Putamen (tissue), 1 donor: ENCODE data around the gene RANBP17.

Experiments used
- DNase-seq: peaks from one replicate; pipeline ENCODE4 v3.0.0-alpha.2; 2016; ENCODE audit warnings: low spot score

Gene RANBP17

DNA sequence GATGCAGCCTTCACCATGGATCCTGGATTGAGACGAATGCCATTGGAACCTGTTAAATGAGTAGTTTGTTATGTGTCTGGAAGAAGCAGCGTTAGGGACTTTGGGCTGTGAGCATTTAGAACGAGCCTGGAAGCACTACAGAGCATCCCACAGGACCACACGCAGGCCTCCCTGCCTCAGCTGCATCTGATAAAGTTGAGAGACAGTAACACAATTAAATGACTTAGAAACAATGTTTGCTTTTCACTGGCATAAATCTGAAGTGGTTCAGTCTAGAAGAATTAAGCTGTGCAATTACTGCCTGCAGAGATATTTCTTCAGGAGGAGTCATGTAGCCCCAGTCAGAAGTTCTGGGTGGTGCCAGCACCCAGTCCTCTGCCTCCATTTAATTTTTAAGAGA is 437.4 kb downstream of the RANBP17 start:
- DNase-seq: no peak

DNA sequence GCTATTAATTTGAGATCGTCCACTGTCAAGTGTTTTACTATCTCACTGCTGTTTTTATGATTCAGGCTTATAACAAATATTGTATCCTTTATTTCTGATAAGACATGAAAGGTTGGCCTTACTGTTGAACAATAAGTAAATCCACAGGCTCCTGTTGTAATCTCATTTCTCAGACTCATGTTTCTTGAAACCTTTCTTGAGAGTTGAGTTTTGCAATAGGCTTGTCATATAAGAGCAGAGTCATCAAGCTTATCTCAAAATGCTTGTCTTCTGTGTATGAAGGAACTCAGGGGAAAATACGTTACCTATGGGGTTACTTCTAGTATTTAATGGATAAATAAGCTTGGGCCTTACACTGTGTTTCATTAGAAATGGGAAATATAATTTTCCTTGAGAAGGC is 438.0 kb downstream of the RANBP17 start:
- no peak for DNase-seq

DNA sequence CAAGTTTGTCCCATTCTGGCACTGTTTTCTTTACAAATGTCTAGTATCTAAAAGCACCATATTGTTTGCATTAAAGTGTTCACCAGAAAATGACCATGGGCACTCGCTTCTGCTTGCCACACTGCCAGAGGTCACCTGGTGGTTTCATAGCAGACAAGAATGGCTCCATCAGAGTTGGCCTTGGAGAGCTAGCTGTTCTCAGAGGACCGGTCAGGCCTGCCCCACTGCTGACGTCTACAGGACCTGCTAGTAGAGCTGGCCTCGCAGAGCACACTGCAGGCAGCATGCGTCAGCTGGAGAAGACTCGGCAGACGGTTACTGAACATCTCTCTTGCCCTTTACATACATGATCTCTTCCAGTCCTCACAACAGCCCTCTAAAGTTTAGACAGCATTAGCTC is 438.5 kb downstream of the RANBP17 start:
- DNase-seq: no peak

DNA sequence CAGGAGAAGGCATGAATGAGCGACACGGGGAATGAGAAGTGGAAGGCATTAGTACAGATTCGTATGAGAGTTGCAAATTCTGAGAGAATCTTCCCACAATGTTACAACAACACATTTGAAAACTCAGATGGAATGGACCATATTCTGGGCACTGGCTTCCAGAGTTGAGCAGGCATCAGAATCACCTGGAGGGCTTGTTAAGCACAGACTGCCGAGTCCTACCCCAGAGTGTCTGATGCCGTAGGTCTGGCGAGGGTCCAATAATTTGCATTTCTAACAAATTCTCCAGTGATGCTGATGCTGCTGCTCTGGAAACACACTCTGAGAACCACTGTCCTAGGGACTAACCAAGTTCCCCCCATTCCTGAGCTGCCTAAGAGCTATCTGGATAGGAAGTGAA is 444.3 kb downstream of the RANBP17 start:
- no peak for DNase-seq

DNA sequence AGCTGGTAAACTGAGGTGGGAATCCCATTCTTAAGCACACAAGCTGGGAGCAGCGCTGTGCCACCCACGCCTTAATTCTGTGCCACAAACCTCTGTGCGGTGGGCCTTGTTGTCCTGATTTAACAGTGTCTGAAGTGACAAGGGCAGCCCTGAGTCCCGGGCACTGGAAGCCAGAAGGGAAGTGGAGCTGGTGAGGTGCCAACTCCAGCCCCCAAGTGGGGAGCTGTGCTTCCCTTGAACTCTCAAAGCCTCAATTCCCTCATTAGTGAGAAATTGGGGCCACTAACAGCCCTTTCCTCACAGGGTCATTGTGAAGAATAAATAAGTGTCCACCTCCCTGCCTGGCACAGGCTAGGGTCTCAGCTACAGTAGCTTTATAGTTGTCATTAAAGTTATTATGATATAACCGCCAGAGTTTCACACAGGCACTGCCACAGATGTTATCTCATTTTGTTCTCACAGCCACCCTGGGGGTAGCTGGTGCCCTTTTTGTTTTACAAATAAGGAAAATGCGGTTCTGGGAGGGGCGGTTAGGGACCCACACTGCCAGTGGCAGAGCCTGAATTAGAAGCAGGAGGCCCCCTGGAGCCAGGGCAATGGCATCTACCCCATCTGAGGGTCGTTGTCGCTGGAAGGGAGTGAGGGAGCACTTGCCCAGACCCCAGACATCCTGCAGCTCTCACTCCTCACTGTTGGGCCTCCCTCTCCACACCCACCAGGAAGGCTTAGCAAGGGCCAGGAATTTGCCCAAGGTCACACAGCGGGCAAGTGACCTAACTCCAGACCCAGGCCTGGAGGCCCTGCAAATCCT is 445.2 kb downstream of the RANBP17 start:
- no peak for DNase-seq

DNA sequence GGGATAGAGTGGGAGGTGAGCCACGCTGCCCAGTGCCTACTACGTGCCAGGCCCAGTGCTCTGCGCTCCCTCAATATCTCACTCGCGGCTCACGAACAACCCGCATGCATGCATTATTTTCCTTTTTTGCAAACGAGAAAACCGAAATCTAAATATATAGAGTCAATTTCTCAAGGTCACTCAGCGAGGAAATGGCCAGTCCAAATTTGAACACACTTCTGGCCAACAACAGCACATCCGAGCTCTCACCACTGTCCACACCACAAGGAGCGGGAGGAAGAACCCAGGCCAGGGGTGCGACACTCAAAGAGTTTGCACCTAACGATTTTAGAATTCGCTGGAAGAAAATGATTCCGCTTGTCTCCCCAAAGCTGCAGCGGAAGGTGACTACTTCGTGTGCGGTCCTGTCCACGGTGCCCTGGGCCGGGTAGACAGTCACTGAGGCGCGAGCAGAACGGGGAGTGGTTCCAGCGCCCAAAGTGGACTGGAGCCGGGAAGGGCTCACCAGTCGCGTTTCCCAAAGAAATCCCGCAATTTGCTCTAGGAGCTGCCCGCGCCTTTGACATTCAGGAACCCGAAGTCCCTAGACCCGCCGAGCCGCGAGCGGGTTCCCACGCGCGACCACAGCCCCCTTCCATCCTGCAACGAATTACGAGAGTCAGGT is 446.1 kb downstream of the RANBP17 start:
- DNase-seq: no peak

DNA sequence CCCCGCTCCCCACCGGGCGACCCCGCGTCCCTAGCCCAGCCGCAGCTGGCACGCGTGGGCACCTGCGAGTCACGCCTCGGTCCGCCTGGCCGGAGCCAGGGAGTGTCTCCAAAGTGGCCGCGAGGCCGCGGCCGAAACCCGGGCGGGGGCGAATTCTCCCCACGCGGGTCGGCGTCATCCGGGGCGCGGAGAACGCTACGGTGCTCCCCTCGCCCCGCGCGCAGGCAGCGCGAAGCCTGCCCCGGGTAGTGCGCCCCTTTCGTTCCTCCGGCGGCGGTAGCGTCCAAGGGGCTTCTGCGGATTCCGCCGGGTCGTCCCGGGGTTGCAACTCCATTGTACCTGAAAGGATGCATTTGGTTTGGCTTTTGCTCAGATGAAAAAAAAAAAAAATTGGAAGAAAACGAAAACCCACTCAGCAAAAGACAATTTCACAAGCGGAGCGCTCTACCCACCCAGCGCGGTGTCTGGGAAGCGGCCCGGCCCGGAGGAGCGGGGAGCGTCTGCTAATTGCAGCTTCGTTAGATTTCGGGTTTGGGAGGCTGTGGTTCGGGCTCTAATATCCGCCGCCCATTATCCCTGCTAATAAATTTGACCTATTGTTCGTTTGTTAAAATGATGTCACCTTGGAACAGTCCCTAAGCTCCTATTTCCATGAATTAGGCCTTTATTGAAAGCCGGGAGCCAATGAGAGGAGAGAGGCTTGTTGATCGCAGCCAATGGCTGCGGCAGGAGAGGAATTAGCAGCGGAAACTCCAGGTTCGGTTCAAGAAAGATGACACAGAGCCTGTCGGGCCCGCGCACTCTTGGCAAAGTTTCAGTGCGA is 446.8 kb downstream of the RANBP17 start, which contains the start of gene TLX3:
TSS of gene TLX3 (plus strand) at position 796 of the 823 bp plus-strand sequence. CDS start 118 bp downstream, outside the sequence.
- DNase-seq: no peak

DNA sequence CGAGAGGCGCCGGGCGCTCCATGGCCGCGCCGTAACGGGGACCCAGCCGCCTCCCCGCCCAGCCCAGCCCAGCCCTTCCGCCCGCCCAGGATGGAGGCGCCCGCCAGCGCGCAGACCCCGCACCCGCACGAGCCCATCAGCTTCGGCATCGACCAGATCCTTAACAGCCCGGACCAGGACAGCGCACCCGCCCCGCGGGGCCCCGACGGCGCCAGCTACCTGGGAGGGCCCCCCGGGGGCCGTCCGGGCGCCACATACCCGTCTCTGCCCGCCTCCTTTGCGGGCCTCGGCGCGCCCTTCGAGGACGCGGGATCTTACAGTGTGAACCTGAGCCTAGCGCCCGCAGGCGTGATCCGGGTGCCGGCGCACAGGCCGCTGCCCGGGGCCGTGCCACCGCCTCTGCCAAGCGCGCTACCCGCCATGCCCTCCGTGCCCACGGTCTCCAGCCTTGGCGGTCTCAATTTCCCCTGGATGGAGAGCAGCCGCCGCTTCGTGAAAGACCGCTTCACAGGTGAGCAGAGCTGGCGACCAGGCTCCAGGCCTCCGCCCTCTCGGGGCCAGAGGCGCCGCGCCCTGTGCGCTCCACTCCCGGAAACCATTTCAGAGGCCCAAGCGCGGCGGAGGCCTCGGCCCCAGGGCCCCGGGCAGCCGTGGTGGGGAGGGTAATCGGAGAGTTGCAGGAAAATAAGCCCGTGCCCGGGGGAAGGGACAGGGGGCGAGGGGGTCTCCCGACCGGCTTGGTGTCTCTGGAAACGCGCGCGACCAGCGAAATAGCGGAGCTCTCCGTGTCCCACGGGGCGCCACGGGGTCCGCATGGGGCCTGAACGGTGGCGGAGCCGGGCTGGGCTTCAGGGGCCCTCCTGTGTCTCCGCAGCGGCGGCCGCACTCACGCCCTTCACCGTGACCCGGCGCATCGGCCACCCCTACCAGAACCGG is 447.7 kb downstream of the RANBP17 start:
- no peak for DNase-seq

DNA sequence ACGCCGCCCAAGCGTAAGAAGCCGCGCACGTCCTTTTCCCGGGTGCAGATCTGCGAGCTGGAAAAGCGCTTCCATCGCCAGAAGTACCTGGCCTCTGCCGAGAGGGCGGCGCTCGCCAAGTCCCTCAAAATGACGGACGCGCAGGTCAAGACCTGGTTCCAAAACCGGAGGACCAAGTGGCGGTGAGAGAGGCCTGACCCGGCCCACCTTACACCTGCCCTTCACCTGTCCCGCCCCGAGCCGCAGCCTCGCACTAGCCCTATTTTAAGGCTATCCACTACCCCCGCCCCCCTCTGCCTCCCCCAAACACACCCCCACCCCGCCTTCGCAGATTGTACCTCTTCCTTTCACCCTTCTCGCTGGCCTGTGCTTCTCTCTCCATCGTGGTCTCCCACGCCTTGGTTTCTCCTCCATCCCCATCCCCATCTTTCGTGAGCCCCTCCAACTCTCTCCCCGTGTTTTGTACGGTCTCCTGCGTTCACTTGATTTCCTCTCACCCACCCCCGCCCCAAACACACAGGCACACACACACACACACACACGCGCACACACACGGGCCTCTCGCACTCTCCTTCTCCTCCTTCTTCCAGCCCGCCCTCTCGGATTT is 448.5 kb downstream of the RANBP17 start:
- DNase-seq: no peak

DNA sequence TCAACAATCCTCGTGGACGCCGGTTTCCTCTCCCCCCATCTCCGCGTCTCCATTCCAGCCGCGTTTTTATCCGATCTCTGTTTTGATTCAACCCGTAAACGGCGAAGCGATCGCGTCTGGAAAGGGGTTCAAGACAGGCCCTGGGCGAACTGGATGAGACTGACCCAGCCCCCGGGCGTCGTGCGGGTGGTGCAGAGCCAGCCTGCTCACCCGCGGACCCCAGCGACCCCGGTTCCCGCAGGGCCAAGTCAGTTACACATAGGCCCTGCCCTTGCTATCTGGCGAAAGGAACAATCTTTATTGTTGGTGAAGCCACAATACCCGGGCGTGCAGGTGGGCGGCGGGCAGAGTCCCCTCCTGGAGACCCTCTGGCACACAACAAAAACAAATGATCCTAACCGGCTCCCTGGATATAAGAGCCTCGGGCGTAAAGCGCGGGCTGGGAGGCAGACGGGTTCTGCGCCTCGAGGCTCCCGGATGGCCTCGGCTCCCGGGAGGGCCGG is 449.1 kb downstream of the RANBP17 start:
- DNase-seq: no peak

DNA sequence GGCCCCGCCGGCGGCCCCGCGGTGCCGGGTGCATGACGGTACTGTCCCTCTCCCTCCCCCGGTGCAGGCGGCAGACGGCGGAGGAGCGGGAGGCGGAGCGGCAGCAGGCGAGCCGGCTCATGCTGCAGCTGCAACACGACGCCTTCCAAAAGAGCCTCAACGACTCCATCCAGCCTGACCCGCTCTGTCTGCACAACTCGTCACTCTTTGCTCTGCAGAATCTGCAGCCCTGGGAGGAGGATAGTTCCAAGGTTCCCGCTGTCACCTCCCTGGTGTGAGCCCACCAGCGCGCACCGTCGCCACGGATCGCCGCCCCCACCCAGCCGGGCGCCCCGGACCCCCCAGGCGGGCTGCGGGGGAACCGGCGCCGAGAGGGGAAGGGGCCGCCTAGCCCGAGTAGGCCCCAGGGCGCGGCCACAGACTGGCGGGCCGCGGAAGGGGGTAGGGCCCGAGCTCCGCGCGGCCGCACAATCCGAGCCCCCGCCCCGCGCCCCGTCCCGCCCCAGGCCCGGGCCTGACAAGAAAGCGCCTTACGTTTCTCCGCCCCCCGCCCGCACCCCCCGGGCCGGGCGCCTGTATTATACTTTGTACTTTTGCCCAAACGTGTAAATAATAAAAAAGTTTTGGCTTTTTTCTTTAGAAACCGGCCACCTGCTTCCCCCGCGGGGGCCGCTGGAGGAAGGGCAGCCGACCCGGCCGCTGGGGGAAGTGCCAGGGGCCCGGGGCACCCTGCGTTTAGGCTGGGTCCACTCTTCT is 449.7 kb downstream of the RANBP17 start:
- DNase-seq: no peak

DNA sequence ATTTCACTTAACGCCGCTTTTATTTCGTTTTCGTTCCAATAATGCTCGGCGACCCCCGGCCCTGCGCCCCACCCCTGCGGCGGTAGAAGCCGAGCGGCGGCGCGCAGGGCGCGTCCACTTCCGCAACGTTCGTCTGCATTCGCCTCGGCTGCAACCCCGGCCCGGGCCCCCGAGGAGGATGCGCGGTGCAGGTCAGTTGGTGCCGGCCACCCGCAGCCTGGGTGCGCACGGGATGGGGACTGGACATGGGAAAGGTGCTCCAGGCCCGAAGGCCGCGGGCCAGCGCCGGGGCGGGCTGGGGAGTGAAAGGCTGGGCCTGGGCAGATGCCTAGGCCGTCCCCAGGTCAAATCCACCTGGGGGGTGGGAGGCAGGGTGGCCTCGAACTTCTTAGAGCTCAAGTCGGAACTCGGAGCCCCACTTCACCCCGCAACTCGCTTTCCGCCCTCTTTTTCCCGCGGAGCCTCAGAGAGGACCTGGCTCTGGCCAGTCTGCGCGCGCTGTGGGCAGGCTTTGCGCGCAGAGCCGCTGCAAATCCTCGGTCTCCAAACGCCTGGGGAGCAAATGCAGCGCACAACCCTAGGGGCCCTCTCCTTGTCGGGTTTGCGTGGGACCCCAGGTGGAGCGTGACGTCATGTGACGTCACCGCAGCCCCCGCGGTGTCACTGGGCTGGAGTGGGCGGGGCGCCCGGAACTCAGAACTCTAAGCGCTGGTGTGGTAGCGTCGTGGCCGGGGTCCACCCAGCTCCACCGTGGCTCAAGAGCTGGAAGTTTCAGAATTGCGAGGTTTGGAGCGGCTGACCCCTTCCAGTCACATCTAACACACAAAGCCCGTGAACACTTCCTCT is 450.5 kb downstream of the RANBP17 start:
- DNase-seq: no peak

DNA sequence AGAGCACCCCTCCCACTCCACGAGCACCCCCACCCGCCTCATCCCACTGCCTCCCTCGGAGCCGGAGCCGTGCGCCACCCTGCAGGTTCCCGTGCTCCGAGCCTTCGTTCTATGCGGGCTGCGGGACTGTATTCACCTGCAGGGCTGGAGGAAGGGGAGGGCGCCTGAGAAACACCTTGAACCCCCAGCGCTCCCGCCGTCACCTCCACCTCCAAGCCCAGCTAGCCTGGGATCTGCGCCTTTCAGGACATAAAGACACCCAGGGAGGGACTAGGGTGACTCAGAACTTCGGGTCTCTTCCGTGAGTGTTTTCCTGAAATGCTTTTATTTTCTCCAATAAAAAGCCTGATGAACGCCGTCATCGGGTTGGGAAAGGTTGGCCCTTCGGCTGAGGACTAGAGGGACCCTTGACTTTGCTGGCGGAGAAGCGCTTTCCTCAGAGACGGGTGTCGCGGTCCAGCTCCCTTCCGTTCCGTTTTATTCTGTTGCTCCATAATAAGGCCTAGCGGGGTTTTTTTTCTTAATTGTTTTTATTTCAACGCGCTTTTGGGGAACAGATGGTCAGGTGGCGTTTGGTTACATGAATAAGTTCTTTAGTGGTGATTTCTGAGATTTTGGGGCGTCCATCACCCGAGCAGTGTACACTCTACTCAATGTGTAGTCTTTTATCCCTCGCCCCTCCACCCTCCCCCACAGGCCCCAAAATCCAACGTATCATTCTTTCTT is 451.8 kb downstream of the RANBP17 start:
- DNase-seq: no peak

DNA sequence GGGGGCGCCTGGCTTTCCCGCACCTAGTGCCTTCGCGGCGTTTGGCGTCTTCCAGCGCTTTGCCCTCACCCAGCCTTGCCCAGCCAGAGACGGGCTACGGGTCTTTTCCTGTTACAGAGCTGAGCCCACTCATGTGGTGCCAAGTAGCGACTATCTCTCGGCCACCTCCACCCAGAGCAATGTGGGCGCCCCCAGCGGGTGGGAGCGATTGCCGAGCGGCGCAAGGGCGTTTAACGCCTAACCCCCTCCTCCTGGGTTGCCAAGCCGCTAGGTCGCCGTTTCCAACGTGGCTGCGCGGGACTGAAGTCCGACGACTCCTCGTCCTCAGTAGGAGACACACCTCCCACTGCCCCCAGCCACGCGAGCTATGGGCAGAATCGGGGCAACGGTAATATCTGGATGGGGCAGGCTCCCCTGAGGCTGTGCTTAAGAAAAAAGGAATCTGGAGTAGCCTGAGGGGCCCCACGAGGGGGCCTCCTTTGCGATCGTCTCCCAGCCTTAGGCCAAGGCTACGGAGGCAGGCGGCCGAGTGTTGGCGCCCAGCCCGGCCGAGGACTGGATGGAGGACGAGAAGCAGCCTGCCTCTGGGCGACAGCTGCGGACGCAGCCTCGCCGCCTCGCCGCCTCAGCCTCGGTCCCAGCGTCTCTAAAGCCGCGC is 453.0 kb downstream of the RANBP17 start:
- DNase-seq: no peak

DNA sequence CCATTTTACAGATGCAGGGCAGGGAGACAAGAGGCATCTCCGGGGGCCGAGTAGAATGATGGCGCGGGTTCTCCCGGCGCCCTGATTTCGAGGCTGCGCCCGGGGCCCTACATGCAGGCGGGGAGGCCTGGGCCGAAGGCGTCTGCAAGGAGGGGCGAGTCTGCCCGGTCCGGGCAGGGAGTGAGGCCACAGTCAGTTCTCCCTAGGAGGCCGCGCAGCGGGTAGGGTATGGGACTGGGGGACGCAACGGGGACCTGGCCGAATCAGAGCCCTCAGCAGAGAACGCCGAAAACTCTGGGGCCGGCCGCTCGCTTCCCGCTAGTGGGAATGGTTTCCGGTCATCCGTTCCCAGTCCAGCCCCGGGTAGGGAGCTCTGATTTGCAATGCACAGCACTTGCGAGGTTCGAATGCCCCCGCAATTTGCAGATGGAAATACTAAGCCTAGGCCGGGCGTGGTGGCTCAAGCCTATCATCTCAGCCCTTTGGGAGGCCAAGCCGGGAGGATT is 453.6 kb downstream of the RANBP17 start:
- DNase-seq: no peak

DNA sequence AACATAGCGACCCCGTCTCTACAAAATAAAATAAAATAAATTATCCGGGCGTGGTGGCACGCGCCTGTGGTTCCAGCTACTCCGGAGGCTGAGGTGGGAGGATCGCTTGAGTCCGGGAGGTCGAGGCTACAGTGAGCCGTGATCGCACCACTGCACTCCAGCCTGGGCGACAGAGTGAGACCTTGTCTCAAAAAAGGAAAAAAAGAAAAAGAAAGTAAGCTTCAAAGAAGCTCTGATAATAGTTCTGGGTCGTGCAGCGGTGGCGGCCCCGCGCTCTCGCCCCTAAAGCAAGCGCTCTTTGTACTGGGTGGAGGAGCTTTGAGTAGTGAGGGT is 454.1 kb downstream of the RANBP17 start:
- DNase-seq: no peak

DNA sequence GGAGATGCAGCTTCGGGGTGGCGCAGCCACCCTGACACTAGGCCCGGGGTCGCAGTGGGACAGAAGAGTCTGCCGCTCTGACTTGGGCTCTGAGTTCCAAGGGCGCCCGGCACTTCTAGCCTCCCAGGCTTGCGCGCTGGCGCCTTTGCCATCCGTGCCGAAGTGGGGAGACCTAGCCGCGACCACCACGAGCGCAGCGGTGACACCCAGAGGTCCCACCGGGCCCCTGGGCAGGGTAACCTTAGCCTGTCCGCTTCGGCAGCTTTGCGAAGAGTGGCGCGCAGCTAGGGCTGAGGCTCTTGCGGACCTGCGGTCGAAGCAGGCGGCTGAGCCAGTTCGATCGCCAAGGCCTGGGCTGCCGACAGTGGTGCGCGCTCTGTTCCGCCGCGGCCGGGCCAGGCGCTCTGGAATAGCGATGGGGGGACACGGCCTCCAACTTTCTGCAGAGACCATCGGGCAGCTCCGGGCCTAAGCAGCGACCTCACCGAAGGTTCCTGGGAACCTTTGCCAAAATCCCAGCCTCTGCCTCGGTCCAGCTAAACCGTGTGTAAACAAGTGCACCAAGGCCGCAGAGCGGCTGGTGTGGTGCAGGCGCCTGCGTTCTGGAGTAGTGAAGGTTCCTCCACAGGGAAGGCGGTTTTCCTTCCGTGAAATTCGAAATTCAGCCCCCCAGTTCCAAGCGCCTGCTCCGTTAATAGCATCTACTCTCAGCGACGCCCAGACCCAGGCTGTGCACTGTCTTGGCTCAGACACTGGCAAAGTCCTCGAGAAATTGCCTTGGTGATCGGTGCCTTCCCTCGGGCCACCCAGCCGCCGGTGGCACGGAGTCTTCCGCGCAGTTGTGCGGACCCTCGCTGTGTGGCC is 454.7 kb downstream of the RANBP17 start:
- DNase-seq: no peak
